ENCODE results near the gene SHH. TPM values are rescaled to one million over a fixed set of nuclear protein-coding genes. Genes with fewer than 3 reads are reported as not detected.

SHH gene
- total RNA-seq, 1 donor from 2014 or later, result 0.58 TPM

- Mint-ChIP-seq H3K4me3 (no peak overlapping the region), H3K27ac (no peak overlapping the region), H3K27me3 (ENCODE audit: low read depth) (peaks cover 37% of the 10 kb centered on the region), H3K4me1 (no peaks in the 10 kb centered on the region), H3K9me3 (peaks cover 4% of the 10 kb centered on the region), H3K36me3 (no peaks in the 10 kb centered on the region)
- no peak for TF ChIP-seq CTCF (IDR thresholded peaks at IDR 0.05; ENCODE audit: unreplicated experiment)
- no peak for DNase-seq (ENCODE audit: low spot score in 2 of 2, unreplicated experiment in 2 of 2)
Observed at GRCh38 chr7:155792999-155793560, 19.2 kb downstream of the SHH start.

DNA sequence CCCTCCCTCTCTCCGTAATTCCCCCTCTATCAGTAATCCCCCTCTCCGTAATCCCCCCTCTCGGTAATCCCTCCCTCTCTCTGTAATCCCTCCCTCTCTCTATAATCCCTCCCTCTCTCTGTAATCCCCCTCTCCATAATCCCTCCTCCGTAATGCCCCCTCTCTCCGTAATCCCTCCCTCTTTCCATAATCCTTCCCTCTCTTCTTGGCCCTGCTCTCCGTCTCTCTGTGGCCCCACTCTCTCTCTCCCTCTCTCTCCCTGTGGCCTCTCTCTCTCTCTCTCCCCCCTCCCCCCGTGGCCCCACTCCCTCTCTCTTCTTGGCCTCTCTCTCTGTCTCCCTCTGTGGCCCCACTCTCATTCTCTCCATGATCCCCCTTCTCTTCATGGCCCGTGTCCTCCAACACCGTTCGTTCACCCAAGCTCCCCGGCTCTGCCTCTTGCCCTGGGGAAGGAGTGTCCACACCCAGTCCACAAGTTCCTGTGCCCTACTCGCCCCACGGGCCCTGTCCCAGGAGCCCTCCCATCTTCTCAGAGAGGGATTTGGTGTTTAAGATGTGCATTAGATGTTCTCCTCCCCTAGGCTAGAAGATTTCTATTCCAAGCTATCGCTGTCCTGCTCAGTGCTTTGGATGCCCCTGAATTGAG is 19.8 kb downstream of the SHH start:
- Mint-ChIP-seq H3K4me1 (peaks cover 4% of the 10 kb centered on the region), H3K27me3 (ENCODE audit: low read depth) (peaks cover 37% of the 10 kb centered on the region), H3K9me3 (peaks cover 4% of the 10 kb centered on the region), H3K4me3 (no peak overlapping the region), H3K27ac (no peak overlapping the region), H3K36me3 (no peaks in the 10 kb centered on the region)
- no peak for TF ChIP-seq CTCF (IDR thresholded peaks at IDR 0.05; ENCODE audit: unreplicated experiment)
- DNase-seq (ENCODE audit: low spot score in 2 of 2, unreplicated experiment in 2 of 2), result no peak

GRCh38 chr7:155791836-155792235 is 20.4 kb downstream of the SHH start:
- H3K27ac Mint-ChIP-seq, result no peak overlapping the region

GRCh38 chr7:155791214-155791737 is 21.0 kb downstream of the SHH start:
- H3K9me3 Mint-ChIP-seq, result peaks cover 4% of the 10 kb centered on the region
- no peak for DNase-seq (ENCODE audit: low spot score in 2 of 2, unreplicated experiment in 2 of 2)
- H3K36me3 Mint-ChIP-seq, result no peaks in the 10 kb centered on the region
- TF ChIP-seq CTCF (IDR thresholded peaks at IDR 0.05; ENCODE audit: unreplicated experiment), result no peak
- H3K27ac Mint-ChIP-seq, result no peak overlapping the region
- H3K4me1 Mint-ChIP-seq, result peaks cover 4% of the 10 kb centered on the region
- peaks cover 37% of the 10 kb centered on the region for H3K27me3 Mint-ChIP-seq (ENCODE audit: low read depth)
- no peak overlapping the region for H3K4me3 Mint-ChIP-seq

More at GRCh38 chr7:155791836-155792235, 20.4 kb downstream of the SHH start:
- Mint-ChIP-seq H3K4me1 (peaks cover 4% of the 10 kb centered on the region), H3K4me3 (no peak overlapping the region), H3K27me3 (ENCODE audit: low read depth) (peaks cover 37% of the 10 kb centered on the region), H3K36me3 (no peaks in the 10 kb centered on the region), H3K9me3 (peaks cover 4% of the 10 kb centered on the region)
- DNase-seq (ENCODE audit: low spot score in 2 of 2, unreplicated experiment in 2 of 2), result no peak
- no peak for TF ChIP-seq CTCF (IDR thresholded peaks at IDR 0.05; ENCODE audit: unreplicated experiment)

GRCh38 chr7:155790666-155791065 is 21.6 kb downstream of the SHH start:
- H3K27ac Mint-ChIP-seq, result no peak overlapping the region
- H3K9me3 Mint-ChIP-seq, result peaks cover 7% of the 10 kb centered on the region
- no peak overlapping the region for H3K4me3 Mint-ChIP-seq

More at GRCh38 chr7:155790666-155791065, 21.6 kb downstream of the SHH start:
- Mint-ChIP-seq H3K4me1 (peaks cover 4% of the 10 kb centered on the region), H3K36me3 (peaks cover 5% of the 10 kb centered on the region), H3K27me3 (ENCODE audit: low read depth) (peaks cover 42% of the 10 kb centered on the region)
- no peak for TF ChIP-seq CTCF (IDR thresholded peaks at IDR 0.05; ENCODE audit: unreplicated experiment)
- no peak for DNase-seq (ENCODE audit: low spot score in 2 of 2, unreplicated experiment in 2 of 2)
